Measurements from ENCODE around the gene FCGR3A.
"Not testable (repeated sequence)": the region's sequence is repeated elsewhere in the genome, so short reads cannot be mapped to it uniquely, and the experiment has no call there.

Gene FCGR3A

DNA sequence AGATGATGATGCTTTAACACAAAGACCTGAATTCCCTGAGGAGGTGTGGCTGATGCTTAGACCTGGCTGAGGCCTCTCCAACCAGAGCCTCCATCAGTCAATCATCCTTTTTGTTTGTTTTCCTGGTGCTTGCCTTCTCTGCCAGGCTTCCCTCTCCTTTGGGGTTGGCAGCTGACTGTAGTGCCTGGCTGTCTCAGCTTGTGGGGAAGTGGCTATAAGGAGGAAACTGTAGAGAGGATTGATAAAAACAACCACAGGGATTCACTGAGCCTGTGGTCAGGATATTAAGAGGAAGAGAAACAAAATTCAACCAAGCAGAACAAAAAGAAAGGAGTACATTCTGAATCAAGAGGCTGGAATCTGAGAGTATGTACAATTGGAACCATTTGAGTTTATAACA lies 27.1 kb upstream of the FCGR3A start:
- H3K9me3 ChIP-seq; H3K36me3 ChIP-seq; H3K27me3 ChIP-seq; DNase-seq; H3K4me1 ChIP-seq; H3K4me3 ChIP-seq; H3K27ac ChIP-seq; intact Hi-C loops (cut with DNase I; ENCODE audit: low total_unique reads): not testable (repeated sequence)

DNA sequence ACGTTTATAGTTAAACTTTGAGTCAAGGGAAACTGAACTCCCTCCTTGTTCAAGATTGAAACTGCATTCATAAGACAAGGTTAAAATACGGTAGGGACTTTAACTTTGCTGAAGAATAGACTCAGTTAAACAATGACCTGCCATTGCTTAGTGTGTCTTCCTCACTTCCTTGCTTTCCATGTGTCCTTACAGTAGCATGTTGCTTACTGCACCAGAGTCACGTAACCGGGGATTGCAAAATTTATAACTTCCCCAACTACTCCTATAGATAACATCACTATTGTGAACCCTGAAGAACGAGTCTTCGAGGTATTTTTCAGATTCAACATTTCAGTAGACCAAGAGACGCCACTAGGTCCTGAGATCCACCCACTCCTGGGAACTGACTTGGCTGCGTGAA lies 22.1 kb upstream of the FCGR3A start:
- H3K36me3 ChIP-seq; H3K9me3 ChIP-seq; DNase-seq; H3K27ac ChIP-seq; H3K4me1 ChIP-seq; H3K4me3 ChIP-seq; H3K27me3 ChIP-seq; intact Hi-C loops (cut with DNase I; ENCODE audit: low total_unique reads): not testable (repeated sequence)

DNA sequence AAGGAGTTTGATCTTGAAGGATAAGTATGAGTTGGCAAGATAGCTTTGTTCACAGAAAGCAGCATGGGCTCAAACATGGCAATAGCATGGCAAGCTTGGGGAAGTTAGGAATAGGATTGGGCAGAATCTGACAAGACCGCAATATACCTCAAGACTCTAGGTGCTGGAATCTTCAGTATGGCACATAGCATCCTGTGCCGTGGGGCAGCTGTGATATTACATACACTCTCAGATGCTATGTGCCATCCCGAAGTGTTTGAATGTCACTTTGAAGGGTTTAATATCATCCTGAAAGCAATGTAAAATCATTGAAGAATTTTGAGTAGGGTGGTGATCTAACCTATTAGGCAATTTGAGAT lies 17.0 kb upstream of the FCGR3A start:
- H3K27me3 ChIP-seq; H3K4me1 ChIP-seq; H3K9me3 ChIP-seq; DNase-seq; H3K4me3 ChIP-seq; H3K36me3 ChIP-seq; H3K27ac ChIP-seq; intact Hi-C loops (cut with DNase I; ENCODE audit: low total_unique reads): not testable (repeated sequence)

- intact Hi-C loops (cut with DNase I; ENCODE audit: low total_unique reads); H3K9me3 ChIP-seq; H3K36me3 ChIP-seq; H3K4me3 ChIP-seq; H3K27me3 ChIP-seq; H3K4me1 ChIP-seq; H3K27ac ChIP-seq; DNase-seq: not testable (repeated sequence)
Measured at GRCh38 chr1:161563522-161563921, 13.9 kb upstream of the FCGR3A start.

DNA sequence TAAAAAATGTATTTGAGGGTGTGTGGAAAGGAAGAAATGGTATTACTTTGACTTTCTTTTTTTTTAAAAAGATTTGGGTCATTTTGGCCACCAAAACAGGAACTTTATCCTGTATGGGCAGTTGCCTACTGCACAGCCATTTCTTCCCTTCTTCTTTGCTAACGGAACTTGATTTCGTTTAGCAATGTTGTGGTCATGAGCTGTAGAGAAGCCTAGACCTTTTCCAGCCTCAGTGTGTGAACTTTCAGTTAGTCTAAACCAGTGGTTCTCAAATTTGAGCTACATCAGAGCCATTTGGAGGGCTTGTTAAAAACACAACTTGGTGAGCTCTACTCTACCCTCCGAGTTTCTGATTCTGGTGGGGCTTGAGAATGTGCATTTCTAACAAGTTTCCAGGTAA lies 12.8 kb upstream of the FCGR3A start:
- H3K27me3 ChIP-seq; H3K27ac ChIP-seq; intact Hi-C loops (cut with DNase I; ENCODE audit: low total_unique reads); H3K4me1 ChIP-seq; H3K36me3 ChIP-seq; H3K4me3 ChIP-seq; DNase-seq; H3K9me3 ChIP-seq: not testable (repeated sequence)

GRCh38 chr1:161560960-161561715 lies 11.5 kb upstream of the FCGR3A start:
- H3K36me3 ChIP-seq; H3K9me3 ChIP-seq; H3K27me3 ChIP-seq; intact Hi-C loops (cut with DNase I; ENCODE audit: low total_unique reads); H3K4me3 ChIP-seq; H3K27ac ChIP-seq; H3K4me1 ChIP-seq; DNase-seq: not testable (repeated sequence)

DNA sequence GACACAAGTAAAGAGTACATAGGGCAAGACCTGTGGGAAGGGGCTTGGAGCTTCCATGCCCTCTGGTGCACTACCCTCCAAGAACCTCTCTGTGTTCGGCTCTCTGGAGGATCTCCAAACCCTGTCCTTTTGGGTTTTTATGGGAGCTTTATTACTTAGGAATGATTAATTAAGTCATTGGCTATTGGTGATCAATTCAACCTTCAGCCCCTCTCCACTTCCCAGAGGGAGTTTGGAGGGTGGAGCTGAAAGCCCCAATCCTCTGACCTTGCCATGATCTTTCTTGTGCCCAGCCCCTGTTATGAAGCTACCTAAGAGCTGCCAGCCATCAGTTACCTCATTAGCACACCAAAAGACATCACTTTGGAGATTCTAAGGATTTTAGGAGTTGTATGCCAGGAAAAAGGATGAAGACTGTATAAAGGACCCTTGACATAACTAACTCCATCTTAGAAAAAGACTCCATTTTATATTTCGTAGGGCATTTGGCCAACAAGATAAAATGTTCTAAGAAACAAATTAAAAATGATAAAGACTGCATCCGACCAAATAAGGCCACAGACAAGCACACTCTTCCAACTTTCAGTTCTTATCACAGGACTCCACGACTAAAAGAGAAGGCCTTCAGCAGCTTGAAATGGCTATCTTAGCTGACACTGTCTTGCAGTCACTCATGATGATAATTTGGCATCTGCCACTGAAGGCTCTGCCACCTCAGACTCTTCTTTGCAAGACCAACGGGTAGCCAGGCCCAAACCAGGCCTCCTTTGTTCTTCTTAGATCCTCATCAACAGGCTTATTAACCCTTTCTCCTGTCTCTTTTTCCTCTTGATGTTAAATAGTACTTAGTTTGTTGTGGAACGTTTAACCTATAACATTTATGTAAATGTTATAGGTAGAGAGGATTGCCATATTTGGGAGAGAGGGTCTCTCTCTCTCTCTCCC lies 8.2 kb upstream of the FCGR3A start:
- H3K36me3 ChIP-seq; H3K27ac ChIP-seq; intact Hi-C loops (cut with DNase I; ENCODE audit: low total_unique reads); H3K27me3 ChIP-seq; DNase-seq; H3K4me3 ChIP-seq; H3K4me1 ChIP-seq; H3K9me3 ChIP-seq: not testable (repeated sequence)

GRCh38 chr1:161556990-161557389 lies 7.4 kb upstream of the FCGR3A start:
- H3K27ac ChIP-seq; H3K9me3 ChIP-seq; H3K4me1 ChIP-seq; H3K4me3 ChIP-seq; intact Hi-C loops (cut with DNase I; ENCODE audit: low total_unique reads); DNase-seq; H3K27me3 ChIP-seq; H3K36me3 ChIP-seq: not testable (repeated sequence)

- intact Hi-C loops (cut with DNase I; ENCODE audit: low total_unique reads); H3K4me1 ChIP-seq; DNase-seq; H3K27me3 ChIP-seq; H3K27ac ChIP-seq; H3K4me3 ChIP-seq; H3K36me3 ChIP-seq; H3K9me3 ChIP-seq: not testable (repeated sequence)
Measured at GRCh38 chr1:161556143-161556542, 6.5 kb upstream of the FCGR3A start.

DNA sequence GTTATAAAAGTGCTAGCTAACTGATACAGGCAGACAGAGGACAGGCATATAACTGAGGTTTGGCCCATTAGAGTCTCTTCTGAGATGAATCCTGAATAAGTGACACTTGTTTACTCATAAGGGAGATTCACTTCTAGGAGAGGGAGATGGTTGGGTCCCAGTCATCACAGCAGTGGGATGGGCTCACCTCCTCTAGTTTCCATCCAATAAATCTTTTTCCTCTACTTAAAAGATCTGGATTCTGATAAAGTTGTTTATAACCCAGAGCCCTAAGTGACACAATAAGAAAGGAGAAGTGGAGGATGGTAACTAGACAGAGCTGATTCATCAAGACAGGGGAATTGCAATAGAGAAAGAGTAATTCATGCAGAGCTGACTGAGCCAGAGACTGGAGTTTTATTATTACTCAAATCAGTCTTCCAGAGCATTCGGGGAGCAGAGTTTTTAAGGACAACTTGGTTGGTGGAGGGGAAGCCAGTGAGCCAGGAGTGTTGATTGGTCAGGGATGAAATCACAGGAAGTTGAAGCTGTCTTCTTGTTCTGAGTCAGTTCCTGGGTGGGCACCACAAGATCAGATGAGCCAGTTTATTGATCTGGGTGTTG lies 5.3 kb upstream of the FCGR3A start:
- H3K9me3 ChIP-seq; H3K4me1 ChIP-seq; H3K27ac ChIP-seq; H3K27me3 ChIP-seq; H3K4me3 ChIP-seq; H3K36me3 ChIP-seq; intact Hi-C loops (cut with DNase I; ENCODE audit: low total_unique reads); DNase-seq: not testable (repeated sequence)

DNA sequence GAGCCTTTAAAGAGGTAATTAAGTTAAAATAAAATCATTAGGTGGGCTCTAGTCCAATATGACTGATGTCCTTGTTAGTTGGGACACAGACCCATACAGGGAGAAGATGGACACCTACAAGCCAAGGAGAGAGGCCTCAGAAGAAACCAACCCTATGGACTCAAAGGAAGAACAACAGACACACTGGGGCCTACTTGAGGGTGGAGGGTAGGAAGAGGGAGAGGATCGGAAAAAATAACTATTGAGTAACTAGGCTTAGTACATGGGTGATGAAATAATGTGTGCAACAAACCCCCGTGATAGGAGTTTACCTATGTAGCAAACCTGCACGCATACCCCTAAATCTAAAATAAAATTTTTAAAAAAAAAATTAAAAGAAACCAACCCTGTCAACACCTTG lies 4.7 kb upstream of the FCGR3A start:
- H3K4me1 ChIP-seq; H3K4me3 ChIP-seq; H3K27ac ChIP-seq; H3K9me3 ChIP-seq; intact Hi-C loops (cut with DNase I; ENCODE audit: low total_unique reads); DNase-seq; H3K36me3 ChIP-seq; H3K27me3 ChIP-seq: not testable (repeated sequence)

GRCh38 chr1:161553631-161554030 lies 4.0 kb upstream of the FCGR3A start:
- H3K27ac ChIP-seq; H3K9me3 ChIP-seq; H3K4me1 ChIP-seq; H3K4me3 ChIP-seq; H3K27me3 ChIP-seq; intact Hi-C loops (cut with DNase I; ENCODE audit: low total_unique reads); H3K36me3 ChIP-seq; DNase-seq: not testable (repeated sequence)

DNA sequence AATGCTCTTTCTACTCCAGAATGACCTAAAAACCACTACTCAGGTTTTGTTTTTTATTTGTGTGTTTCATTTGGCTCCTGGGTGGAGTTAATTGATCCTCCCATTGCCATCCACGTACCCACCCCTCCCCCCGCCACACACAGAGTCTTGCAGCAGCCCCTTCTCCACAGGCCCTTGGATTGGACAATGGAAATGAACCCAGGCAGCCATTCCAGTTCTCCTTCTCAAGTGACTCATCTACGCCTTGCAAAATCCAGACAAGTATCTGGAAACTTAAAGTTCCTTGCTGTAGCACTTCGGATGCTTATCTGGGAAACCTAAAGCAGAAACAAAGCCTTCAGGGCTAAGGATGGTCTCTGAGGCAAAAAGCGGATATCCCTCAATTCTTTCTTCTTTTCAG lies 1.3 kb upstream of the FCGR3A start:
- H3K4me1 ChIP-seq; H3K36me3 ChIP-seq; H3K27ac ChIP-seq; DNase-seq; H3K4me3 ChIP-seq; intact Hi-C loops (cut with DNase I; ENCODE audit: low total_unique reads); H3K27me3 ChIP-seq; H3K9me3 ChIP-seq: not testable (repeated sequence)

GRCh38 chr1:161548749-161549406 lies 740 bp downstream of the FCGR3A start:
- H3K4me3 ChIP-seq; H3K36me3 ChIP-seq; H3K27ac ChIP-seq; H3K9me3 ChIP-seq; DNase-seq; H3K4me1 ChIP-seq; H3K27me3 ChIP-seq; intact Hi-C loops (cut with DNase I; ENCODE audit: low total_unique reads): not testable (repeated sequence)

Data from tibial artery (tissue), 4 donors.